IPS DF 19.7 (cell line): ENCODE results near the gene PPP6R2.

Experiments
- DNase-seq: peaks from one replicate; pipeline ENCODE4 v3.0.0-alpha.2; 2013; ENCODE audit warnings: low read depth, low spot score

The PPP6R2 gene, protein sequence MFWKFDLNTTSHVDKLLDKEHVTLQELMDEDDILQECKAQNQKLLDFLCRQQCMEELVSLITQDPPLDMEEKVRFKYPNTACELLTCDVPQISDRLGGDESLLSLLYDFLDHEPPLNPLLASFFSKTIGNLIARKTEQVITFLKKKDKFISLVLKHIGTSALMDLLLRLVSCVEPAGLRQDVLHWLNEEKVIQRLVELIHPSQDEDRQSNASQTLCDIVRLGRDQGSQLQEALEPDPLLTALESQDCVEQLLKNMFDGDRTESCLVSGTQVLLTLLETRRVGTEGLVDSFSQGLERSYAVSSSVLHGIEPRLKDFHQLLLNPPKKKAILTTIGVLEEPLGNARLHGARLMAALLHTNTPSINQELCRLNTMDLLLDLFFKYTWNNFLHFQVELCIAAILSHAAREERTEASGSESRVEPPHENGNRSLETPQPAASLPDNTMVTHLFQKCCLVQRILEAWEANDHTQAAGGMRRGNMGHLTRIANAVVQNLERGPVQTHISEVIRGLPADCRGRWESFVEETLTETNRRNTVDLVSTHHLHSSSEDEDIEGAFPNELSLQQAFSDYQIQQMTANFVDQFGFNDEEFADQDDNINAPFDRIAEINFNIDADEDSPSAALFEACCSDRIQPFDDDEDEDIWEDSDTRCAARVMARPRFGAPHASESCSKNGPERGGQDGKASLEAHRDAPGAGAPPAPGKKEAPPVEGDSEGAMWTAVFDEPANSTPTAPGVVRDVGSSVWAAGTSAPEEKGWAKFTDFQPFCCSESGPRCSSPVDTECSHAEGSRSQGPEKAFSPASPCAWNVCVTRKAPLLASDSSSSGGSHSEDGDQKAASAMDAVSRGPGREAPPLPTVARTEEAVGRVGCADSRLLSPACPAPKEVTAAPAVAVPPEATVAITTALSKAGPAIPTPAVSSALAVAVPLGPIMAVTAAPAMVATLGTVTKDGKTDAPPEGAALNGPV

DNA sequence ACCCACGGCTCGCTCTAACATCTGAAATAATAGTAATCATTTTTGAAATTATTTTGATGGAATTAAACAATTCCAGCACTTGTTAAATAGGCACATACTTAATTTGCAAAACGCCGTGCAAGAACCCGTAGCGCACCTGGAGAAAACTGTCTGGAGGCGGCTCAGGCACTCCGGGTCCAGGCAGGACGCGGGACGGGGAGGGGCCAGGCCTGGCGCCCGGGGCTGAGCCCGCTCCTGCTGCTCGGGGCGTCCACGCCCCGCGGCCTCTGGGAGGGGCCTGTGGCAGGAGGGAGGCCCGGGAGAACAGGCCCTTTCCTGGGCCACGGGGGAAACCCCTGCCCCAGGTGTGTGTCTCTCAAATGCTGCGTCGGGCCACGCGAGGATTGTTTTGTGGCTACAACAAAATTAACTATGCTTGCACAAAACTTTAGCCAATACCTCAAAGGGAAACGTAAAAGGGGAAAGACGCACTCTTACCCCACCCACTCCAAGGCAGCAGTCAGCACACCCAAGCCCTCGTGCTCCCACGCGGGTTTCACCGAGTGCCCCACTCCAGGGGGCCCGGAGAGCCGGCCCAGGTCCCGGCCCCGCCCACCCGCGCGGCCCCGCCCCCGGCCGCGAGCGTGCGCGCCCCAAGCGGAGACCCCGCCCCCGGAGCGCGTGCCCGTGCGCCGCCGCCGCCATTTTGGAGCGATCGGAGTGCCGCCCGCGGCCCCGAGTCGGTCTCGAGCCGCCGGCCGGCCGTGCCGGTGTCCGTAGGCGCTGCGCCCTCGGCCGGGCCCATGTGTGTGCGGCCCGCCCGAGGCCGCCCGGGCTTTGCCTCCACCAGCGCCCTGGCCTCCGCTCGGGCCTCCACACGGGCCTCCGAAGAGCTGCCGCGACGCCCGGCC lies at the start of gene PPP6R2:
TSS of gene PPP6R2 (plus strand) at position 677 of the 890 bp plus-strand sequence. CDS start 50,582 bp downstream, outside the sequence.
- DNase-seq: no peak

DNA sequence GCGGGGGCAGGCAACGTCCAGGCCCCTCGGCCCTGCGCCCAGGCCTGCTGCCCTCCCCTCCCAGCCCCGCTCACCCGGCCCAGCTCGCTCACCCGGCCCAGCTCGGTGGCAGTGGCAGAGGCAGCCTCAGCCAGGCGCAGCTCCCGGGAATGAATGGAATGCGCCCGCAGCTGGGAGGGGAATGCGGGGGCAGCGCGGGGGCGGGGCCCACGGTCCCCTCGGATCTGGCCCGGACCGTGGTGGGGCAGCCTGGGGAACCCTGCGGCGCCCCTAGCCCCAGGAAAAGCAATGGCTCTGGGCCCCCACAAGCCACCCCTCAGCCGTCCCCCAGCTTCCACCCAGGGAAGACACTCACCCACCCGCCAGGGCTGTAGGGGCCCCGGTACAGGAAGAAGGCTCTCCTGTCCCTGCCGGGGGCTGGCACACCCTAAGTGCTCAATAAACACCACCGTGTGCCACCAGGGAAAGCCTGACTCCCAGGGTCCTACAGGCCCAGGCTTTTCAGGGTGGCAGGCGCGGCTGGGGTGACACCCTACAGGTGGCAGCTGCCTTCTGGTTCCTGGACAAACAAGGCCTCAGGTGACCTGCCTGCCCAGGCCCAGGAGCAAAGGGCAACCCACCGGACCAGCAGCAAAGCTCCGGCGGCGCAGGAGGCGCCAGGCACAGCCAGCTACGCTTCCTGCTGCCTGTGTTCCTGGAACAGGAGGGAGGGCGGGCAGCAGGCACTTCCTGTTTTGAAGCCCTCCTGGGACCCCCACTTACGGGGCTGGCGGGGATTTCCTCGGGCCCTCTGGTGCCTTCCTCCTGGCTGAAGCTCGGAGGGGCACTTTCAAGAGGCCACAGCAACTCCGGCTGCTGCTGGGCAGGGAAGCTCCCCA lies 49.4 kb upstream of the PPP6R2 start:
- no peak for DNase-seq

DNA sequence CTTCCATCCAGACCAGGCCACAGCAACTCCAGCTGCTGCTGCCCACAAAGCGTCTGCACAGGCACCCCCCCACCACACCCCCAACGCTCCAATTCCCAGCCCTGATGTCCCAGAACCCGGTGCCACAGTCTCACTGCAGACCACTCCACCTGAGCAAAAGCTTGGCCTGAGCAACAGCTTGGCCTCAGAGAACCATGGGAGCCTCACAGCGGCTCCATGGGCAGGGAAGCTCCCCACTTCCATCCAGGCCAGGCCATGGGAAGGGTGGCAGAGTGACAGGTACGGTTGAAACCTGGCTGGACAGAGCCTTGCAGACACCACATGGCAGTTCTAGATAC lies 48.8 kb upstream of the PPP6R2 start:
- no peak for DNase-seq

DNA sequence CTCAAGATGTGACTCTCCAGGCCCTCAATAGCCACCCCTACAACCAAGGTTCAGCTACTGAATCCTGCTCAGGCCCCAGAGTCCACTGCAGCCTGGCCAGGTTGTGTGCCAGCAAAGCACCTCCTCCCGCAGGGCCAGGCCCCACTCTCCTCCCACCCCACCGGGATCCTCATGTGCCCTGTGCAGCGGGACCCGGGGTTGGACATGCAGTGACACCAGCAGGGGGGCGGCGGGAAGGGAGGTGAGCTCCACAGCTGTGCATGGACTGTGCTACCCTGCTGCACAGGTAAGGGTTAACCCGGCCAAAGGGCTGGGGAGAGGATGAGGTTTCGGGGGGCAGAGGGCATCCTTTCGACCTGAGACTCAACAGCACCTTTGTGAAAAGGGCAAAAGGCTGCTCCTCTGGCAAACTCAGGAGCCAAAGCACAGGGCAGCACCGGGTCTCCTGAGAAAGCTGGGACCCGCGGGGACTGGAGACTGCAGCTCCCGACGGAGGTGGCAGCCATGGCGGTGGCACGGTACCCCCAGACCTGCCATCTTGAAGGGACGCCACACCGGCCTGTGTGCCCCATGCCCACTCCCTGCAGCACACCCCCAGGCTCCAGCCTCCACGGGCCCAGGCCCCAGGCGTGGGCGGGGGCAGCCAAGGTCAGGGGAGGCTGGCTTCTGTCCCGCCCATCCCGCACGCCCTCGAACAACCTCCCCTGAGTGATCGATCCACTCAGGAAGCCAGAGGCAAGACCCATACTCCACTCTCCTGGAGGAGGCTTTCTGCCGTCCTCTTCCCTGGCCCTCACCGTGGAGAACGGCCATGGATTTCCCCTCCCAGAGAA lies 46.3 kb upstream of the PPP6R2 start:
- DNase-seq: no peak

DNA sequence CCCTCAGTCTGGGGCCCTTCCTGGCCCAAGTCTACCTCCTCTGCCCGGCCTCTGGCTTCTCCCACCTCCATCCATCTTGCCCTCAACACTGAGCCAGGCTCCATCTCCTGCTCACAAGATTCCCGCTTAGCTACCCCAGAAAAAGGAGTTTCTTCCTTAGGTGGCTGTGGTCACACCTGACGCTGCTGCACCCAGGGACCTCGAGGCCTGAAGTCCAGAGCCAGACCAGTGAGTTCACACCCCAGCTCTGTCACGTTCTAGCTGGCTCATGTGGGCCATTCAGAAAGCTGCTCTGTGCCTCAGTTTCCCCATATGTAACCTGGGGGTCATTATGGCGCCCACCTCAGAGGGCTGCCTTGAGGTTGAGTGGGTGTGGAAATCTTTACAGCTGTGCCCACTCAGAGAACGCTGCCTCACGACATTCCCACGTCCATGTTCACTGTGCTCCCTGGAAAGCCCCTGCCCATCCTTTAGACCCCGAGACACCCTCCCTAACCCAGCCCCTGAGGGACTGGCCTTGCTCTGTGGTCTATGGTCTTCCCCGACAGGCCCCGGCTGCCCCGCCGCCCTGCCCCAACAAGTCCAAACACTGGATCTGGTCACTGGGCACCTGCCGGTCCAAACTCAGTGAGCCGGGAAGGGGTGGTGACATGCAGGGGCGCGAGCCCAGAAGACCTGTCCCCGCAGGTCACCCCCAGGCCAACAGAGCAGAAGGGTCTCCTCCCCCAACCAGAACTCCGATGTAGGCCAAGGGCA lies 45.4 kb upstream of the PPP6R2 start:
- no peak for DNase-seq

DNA sequence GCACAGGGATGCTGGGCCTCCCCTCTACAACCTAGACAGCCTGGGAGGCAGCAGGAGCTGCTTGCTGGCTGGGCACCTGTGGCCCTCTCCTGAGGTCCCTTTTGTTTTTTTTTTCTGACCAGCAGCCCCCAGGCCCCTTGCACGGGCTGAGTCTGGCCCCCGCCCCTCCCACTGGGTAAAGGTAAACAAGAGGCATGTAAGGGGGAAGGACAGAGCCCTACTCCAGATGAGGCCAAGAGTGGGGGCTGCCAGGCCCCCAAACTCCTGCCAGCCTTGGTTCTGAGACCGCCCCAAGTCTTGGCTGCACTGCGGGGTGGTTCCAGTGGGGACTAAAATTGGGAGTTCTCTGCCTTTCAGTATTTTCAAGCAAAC lies 44.9 kb upstream of the PPP6R2 start:
- no peak for DNase-seq

DNA sequence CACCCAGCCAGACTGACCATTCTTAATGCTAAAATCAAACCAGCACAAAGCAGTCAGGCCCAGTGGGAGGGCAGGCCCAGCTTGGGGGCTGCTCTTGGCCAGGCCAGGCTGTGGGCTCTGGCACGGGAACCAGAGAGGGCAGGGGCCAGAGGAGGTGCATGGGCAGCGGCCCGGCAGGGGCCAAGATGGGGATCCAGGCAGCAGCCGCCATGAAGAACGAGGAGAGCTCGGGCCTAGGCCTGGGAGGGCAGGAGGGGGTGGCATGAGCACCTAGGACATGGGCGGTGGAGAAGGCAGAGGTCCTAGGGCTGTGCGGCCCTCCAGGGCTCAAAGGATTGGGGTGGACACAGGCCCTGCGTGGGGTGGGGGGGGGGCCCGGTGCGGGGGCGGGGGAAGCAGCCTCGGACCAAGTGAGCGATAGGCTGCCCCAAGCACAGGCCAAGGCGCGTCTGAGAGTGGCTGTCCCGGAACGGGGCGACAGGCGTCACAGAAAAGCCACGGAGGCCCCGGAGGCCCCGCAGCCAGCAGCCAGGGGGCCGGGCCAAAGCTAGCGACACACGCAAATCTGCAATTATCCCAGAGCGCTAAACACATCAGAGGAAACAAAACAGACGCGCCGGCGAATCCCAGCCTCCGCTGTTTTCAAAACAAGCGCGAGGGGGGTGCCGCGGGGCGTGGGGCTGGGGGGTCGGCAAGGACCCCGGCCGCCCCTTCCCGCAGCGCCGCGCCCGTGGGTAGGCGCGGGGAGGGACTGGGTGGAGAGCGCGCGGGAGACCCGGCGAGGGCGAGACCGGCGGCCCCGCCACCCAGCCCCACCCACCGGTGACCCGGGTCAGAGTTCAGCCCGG lies 44.0 kb upstream of the PPP6R2 start:
- DNase-seq: no peak

DNA sequence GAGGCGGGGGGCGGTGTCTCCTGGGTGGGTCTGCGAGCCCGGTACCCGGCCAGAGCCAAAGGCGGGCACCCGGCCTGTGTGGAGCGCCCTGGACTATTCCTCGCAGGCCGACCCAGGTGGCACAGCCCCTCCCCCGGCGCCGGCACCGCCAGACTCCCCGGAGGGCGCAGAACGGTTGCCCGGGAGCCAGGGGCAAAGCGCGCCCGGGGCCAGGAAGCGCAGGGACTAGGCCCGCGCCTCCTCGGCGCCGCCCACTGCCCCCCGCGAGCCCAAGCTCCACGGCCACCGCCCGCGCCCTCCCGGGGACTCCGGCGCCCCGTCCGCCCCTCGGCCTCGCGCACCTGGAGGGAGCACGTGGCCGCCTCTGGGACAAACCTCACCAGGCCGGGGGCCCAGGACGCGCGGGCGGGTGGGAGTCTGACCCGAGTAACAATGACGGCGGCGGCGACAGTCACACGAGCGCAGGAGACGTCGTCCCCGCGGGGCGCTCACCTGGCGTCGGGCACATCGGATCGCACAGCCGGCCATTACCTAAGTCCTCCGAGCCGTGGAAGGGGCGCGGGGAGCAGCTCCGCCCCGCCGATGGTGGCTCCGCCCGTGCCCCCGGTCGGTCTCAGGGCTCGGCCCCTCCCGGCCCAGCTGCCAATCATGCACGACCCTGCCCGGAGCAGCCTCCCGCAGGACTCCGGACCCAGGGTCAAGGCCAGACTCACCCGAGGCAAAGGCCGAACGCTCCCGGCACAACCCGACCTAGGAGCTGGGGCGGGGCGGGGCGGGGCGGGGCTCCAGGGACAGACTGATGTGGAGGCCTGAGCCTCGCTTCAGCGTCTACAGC lies 43.1 kb upstream of the PPP6R2 start:
- DNase-seq: no peak

DNA sequence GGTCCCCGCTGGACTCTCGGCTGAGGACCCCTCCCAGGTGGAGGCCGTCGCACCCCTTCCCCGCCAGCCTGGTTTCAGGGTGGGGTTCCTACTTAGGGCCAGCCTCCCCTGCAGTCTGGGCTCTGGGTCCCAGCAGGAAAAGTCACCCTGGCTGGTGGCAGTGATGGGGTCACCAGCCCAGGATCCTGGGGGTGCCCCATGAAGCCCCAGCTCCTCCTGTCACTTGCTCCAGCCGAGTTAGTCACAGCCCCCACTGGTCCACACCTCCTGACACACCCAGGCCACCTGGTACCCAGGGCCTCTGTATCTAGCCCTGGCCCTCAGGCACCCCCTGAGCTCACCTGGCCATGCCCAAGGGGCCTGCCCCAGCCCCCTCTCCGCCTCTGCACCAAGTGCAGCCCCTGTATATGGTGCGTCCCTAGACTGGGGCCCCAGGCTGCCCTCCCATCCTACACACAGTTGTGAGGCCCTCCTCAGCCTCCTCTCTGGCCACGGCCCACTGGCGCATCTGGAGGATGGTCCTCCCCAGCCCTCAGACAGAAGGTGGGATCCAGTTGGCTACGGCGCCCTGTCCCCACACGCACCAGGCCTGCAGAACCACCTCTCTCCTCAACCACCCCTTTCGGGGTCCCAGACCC lies 42.4 kb upstream of the PPP6R2 start:
- no peak for DNase-seq

DNA sequence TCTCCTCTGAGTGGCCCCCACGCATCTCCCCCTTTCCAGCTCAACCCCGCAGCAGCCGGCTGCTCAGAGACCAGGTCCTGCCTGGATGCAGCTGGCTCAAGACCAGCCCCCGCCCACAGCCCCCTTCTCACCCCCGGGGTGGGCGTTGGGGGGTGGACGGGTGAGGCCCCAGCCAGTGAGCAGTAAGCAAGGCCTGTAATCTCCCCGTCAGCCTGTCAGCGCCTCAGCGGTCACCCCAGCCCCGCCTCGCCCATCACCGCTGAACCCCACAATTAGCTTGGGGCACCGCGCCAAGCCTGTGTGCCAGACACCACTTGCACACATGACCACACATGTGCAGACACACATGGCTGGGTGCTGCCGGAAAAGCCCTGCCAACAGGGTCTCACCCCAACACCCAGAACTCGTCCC lies 41.5 kb upstream of the PPP6R2 start:
- no peak for DNase-seq

DNA sequence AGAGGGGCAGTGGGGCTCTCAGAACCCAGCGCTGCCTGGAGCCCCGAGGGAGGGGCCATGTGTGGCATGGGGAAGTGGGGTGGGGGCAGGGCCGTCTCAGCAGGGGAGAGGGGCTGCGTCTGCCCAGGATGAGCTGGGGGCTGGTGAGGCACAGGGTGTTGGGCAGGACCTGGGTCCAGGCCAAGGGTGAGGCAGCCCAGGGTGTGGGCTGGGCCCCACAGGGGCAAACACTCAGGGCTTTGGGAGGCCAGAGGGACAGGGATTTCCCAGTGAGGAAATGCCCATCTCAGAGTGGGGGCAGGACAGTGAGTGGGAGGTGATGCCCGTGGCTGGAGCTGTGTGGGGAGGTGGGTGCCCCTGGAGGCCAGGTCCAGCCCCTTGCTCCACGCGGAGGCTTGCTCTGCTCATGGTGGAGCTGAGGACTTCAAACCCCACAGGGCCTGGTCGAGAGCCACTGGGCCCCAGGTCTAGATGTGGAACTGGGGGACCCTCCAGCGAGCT lies 41.0 kb upstream of the PPP6R2 start:
- DNase-seq: no peak

DNA sequence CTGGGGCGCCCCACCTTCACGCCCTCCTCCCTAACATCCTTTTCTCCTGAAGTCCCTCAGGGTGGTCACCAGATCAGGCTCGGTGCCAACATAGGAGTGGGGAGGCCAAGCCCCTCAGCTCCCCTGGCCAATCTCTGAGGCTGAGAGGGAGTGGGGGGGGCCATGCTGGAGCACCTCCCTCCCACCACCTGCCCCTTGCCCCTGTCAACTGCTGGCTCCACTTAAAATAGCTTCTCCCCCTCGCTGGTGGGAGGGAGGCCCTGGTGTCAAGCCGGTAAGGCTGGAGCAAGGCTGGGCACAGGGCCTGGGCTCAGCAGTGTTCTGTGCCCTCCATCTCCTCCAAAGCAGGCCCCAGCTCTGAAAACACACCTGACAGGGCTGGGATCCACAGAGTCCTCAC lies 40.6 kb upstream of the PPP6R2 start:
- DNase-seq: no peak

DNA sequence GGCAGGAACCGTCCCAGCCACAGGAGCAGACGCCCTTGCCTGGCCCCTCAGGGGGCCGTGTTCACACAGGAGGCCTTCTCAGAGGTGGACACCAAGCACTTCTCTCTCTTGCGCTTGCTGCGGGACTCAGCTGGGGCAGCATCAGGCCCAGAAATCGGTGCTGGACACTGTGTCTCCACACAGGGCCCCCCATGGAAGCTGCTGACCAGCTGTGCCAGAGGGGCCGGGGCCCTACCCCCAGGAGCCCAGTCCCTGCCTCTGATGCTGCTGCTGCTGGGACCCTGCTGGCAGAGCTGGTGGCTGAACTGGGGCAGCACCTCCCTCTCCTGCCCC lies 39.6 kb upstream of the PPP6R2 start:
- DNase-seq: no peak

DNA sequence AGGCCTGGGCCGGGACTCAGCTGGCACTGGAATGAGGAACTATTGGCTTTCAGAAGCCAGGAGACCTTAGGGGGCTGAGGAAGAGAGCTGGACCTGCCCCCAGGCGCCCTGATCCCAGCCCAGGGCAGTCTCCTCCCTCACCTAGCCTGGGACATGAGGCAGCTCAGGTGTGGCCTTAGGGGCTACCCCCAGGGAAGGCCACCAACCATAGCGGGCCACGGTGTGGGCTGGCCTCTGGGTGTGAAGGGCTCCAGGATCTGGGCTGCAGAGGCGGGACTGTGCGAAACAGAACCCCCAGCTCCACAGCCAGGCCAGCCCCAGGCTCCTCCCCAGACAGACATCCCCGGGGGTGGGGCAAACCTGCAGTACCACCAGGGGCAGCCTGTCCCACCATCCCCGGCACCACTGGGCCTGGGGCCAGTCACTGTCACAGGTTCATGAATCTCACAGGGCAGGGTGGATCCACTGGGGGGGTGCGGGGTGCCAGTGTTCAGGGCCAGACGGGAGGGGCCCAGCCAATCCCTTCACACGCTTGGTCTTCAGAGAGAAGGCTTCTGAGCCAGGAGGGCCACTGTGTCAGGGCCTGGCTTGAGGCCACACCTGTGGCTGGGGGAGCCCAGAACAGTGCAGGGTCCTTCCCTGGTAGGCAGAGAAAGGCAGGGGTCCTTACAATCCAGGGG lies 39.1 kb upstream of the PPP6R2 start:
- no peak for DNase-seq

DNA sequence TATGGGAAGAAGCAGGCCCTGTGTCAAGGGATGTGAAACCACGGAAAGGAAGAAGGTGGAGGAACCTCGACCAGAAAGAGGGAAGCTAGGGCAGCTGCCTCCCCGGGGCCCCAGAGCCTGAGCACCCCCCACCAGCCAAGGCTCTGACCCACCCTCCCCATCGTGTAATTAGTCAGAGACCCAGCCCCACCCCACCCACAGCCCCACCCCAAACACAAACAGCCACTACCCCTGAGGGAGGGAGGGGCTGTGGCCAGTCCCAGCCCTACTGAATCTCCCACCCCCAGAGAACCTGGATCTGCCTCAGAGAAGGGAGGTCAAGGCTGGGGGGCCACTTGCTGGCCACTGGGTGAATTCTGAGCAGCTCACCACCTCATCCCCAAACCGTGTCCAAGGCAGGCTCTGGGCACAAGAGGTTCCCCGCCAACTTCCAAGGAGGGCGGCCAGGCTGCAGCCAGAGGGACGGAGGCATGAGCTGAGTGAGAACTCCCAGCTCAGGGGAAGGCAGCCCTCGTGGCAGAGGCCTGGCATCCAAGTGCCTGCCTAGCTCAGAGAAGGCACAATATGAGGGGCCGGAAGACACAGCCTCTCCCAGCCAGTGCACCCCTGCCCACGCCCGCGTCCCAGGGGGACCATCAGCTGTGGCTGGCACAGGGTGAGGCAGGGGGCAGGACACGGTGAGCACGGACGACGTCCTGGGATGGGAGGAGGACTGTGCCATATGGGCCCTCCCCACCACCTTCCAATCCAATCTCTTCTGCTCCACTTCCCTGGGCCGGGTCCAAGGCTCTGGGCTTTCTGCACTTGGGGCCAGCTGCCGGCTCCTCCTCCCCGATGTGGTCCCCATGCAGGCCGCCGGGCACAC lies 38.4 kb upstream of the PPP6R2 start:
- DNase-seq: no peak
